Mesendoderm (in vitro differentiated cells): Measurements from ENCODE around the gene HAL.

ENCODE experiments used
- DNase-seq: peaks from one replicate; pipeline ENCODE4 v3.0.0; 2013
- H2AK5ac ChIP-seq: 2 replicates; pipeline ENCODE4 v1.6.1; 2013; ENCODE audit warnings: low read length, inconsistent platforms
- H2BK120ac ChIP-seq: 2 replicates; pipeline ENCODE4 v1.6.1; 2013; ENCODE audit warnings: low read depth, mild to moderate bottlenecking, low read length, moderate library complexity, mixed read lengths
- H2BK15ac ChIP-seq: replicated peaks from 2 replicates; pipeline ENCODE4 v1.6.1; 2013; ENCODE audit warnings: low read depth, mild to moderate bottlenecking, moderate library complexity
- H2BK5ac ChIP-seq: 2 replicates; pipeline ENCODE4 v1.6.1; 2013; ENCODE audit warnings: low read length, inconsistent platforms
- H3K18ac ChIP-seq: 2 replicates; pipeline ENCODE4 v1.6.1; 2013; ENCODE audit warnings: mild to moderate bottlenecking, low read length, mixed read lengths
- H3K23ac ChIP-seq: one replicate; pipeline ENCODE4 v1.6.1; 2013; ENCODE audit warnings: low read length
- H3K27ac ChIP-seq: 2 replicates; pipeline ENCODE4 v1.5.1; 2013; ENCODE audit warnings: low read depth, mild to moderate bottlenecking, inconsistent platforms, low read length, moderate library complexity
- H3K27me3 ChIP-seq: 2 replicates; pipeline ENCODE4 v1.6.1; 2013; ENCODE audit warnings: low read length, control low read depth, mild to moderate bottlenecking, inconsistent platforms; ENCODE audit not compliant: insufficient read depth, poor library complexity
- H3K36me3 ChIP-seq: 2 replicates; pipeline ENCODE4 v1.6.1; 2013; ENCODE audit warnings: low read length, inconsistent platforms; ENCODE audit not compliant: control insufficient read depth, insufficient read depth
- H3K4ac ChIP-seq: one replicate; pipeline ENCODE4 v1.6.1; 2013; ENCODE audit warnings: low read depth, mild to moderate bottlenecking, low read length, moderate library complexity
- H3K4me1 ChIP-seq: 2 replicates; pipeline ENCODE4 v1.6.1; 2013; ENCODE audit warnings: low read depth, low read length, inconsistent platforms; ENCODE audit not compliant: control insufficient read depth
- H3K4me2 ChIP-seq: 2 replicates; pipeline ENCODE4 v1.6.1; 2013; ENCODE audit warnings: low read length
- H3K4me3 ChIP-seq: 2 replicates; pipeline ENCODE4 v1.5.1; 2013; ENCODE audit warnings: mild to moderate bottlenecking, low read length
- H3K56ac ChIP-seq: one replicate; pipeline ENCODE4 v1.6.1; 2013; ENCODE audit warnings: low read length
- H3K79me1 ChIP-seq: 2 replicates; pipeline ENCODE4 v1.6.1; 2013; ENCODE audit warnings: low read length, inconsistent platforms
- H3K79me2 ChIP-seq: 2 replicates; pipeline ENCODE4 v1.6.1; 2013; ENCODE audit warnings: mild to moderate bottlenecking, low read length; ENCODE audit not compliant: control insufficient read depth, insufficient read depth
- H3K9ac ChIP-seq: 2 replicates; pipeline ENCODE4 v1.6.1; 2013; ENCODE audit warnings: low read length, inconsistent platforms
- H4K5ac ChIP-seq: one replicate; pipeline ENCODE4 v1.6.1; 2013; ENCODE audit warnings: low read length
- H4K8ac ChIP-seq: one replicate; pipeline ENCODE4 v1.6.1; 2013; ENCODE audit warnings: low read depth, mild to moderate bottlenecking, control low read depth, low read length, moderate library complexity
- WGBS: extraction: QIAGEN DNeasy Blood & Tissue Kit; methylation state at CpG from one replicate; pipeline ENCODE4 v1.1.7; 2013; ENCODE audit warnings: low lambda C conversion rate, missing lambda C conversion rate; ENCODE audit not compliant: insufficient coverage; ENCODE audit errors: extremely low coverage; 5-methylcytosine and 5-hydroxymethylcytosine counted together

The HAL gene

DNA sequence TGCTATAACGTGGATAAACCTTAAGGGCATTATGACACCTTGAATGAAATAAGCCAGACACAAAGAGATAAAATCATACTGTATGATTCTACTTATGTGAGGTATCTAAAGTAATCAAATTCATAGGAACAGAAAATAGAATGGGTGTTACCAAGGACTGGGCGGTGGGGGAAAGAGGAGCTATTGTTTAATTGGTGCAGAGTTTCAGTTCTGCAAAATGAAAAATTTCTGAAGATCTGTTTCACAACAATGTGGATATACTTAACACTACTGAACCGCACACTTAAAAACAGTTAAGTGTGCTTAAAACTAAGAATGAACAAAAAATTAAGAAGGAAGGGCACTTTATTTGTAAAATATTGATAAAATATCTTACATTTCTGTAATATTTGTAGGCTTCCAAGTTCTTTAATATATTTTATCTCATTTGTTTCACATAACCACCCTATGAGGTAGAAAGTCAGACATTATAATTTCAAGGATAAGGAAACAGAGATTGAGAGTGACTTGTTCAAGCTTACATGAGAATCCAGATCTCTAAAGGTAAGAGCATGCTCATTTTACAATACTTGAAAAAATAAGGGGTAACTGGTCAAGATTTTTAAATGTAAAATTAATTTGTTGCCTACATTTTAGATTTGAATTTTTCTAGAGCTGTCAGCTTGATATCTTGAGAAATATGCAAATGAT, 24.3 kb upstream of the HAL start:
- Histone ChIP-seq H3K56ac (no peak overlapping the region), H2BK120ac (no peak overlapping the region), H2BK5ac (no peak overlapping the region), H2AK5ac (no peak overlapping the region), H3K4me3 (no peak overlapping the region), H3K4me2 (no peak overlapping the region), H3K27me3 (no peaks in the 10 kb centered on the region), H3K23ac (no peak overlapping the region), H3K4me1 (no peaks in the 10 kb centered on the region), H3K4ac (no peak overlapping the region), H3K27ac (no peak overlapping the region), H3K18ac (no peak overlapping the region), H4K5ac (no peak overlapping the region), H3K79me1 (no peaks in the 10 kb centered on the region), H4K8ac (no peak overlapping the region), H3K79me2 (no peaks in the 10 kb centered on the region), H2BK15ac (no peak overlapping the region), H3K9ac (no peak overlapping the region), H3K36me3 (no peaks in the 10 kb centered on the region)
- DNase-seq: no peak
- WGBS: no CpG with 5 or more reads among the region's 3 CpGs

DNA sequence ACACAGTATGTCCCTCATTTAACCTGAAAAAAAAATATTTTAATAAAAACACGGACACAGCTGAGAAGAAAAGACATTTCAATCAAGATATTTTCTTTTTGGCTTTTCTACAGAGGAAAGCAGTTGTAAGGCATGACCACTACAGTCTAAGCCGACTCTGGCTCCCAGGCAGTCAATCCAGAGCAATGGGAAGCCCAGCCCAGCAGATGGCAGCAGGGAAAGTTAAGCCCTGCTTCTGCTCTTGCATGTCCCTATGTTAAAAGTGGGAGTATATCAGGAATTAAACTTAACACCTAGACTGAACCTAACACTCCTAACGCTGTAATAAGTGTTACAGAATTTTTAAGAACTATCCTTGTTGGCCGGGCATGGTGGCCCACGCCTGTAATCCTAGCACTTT, 19.5 kb upstream of the HAL start:
- Histone ChIP-seq H3K18ac (no peak overlapping the region), H3K23ac (no peak overlapping the region), H3K36me3 (peaks cover 3% of the 10 kb centered on the region), H3K4me3 (no peak overlapping the region), H3K27me3 (no peaks in the 10 kb centered on the region), H3K79me1 (no peaks in the 10 kb centered on the region), H3K4me1 (no peaks in the 10 kb centered on the region), H3K9ac (no peak overlapping the region), H2BK120ac (no peak overlapping the region), H4K8ac (no peak overlapping the region), H3K27ac (no peak overlapping the region), H3K4me2 (no peak overlapping the region), H2BK5ac (no peak overlapping the region), H3K4ac (no peak overlapping the region), H3K79me2 (no peaks in the 10 kb centered on the region), H3K56ac (no peak overlapping the region), H4K5ac (no peak overlapping the region), H2BK15ac (no peak overlapping the region), H2AK5ac (no peak overlapping the region)
- WGBS: no CpG with 5 or more reads among the region's 5 CpGs
- DNase-seq: peak; percentile 59

DNA sequence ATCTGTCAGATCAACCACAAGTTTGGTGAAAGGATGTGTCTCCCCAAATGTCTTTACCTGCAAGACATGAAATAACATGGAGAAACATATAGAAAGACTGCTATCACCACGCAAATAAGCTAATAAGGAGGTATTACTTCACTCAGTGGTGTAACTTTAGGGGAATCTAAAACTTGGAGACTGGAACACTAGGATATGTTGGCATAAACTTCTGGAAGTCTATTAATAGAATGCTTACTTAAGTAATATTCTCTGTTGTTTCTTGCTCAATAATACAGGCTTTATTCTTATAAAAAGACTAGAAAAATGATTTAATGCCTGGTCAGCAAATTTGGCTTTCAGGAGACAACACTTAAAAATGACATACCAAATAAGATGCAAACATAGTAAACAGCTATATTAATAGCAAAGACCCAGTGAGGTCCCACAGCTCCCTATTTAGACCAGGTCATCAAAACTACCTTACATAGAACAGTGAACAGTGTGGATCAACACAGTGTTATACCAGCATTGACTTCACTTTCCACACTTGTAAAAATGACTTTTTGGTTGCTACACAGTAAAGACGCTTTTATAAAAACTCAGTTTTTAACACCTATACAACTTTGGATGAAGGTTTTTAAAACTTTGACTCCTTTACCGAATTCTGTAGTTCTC, 18.9 kb upstream of the HAL start:
- H3K18ac ChIP-seq: no peak overlapping the region
- no peak overlapping the region for H3K9ac ChIP-seq
- H3K4me1 ChIP-seq: no peaks in the 10 kb centered on the region
- H3K36me3 ChIP-seq: peaks cover 3% of the 10 kb centered on the region
- no peak overlapping the region for H3K56ac ChIP-seq
- H2BK15ac ChIP-seq: no peak overlapping the region
- H2BK5ac ChIP-seq: no peak overlapping the region
- H3K79me2 ChIP-seq: no peaks in the 10 kb centered on the region
- no peak overlapping the region for H2BK120ac ChIP-seq
- no peak overlapping the region for H2AK5ac ChIP-seq
- DNase-seq: no peak
- H3K79me1 ChIP-seq: no peaks in the 10 kb centered on the region
- H3K23ac ChIP-seq: no peak overlapping the region
- H3K4me2 ChIP-seq: no peak overlapping the region
- H3K27ac ChIP-seq: no peak overlapping the region
- no peak overlapping the region for H3K4me3 ChIP-seq
- H4K5ac ChIP-seq: no peak overlapping the region
- no peak overlapping the region for H4K8ac ChIP-seq
- H3K27me3 ChIP-seq: no peaks in the 10 kb centered on the region
- WGBS: no CpG with 5 or more reads among the region's 3 CpGs
- no peak overlapping the region for H3K4ac ChIP-seq

DNA sequence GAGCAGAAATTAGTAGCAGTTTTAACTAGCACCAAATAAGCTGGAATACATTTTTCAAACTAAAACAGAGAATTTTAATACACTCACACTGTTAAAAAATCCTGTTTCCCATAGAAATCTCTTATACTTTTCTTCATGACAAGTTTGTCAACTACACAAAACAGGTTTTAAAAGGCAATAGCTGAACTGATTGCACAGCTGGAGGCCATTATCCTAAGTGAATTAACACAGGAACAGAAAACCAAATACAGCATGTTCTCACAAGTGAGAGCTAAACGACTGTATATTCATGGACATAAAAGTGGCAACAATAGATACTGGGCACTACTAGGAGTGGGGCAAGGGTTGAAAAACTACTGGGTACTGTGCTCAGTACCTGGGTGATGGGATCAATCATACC, 11.6 kb upstream of the HAL start:
- Histone ChIP-seq H3K4me2 (no peak overlapping the region), H3K18ac (no peak overlapping the region), H3K56ac (no peak overlapping the region), H2BK5ac (no peak overlapping the region), H3K4me1 (no peaks in the 10 kb centered on the region), H3K79me2 (no peaks in the 10 kb centered on the region), H3K9ac (no peak overlapping the region), H4K8ac (no peak overlapping the region), H3K79me1 (no peaks in the 10 kb centered on the region), H2AK5ac (no peak overlapping the region), H3K4me3 (no peak overlapping the region), H3K23ac (no peak overlapping the region), H3K4ac (no peak overlapping the region), H3K27me3 (no peaks in the 10 kb centered on the region), H4K5ac (no peak overlapping the region), H3K36me3 (peaks cover 3% of the 10 kb centered on the region), H2BK120ac (no peak overlapping the region), H2BK15ac (no peak overlapping the region), H3K27ac (no peak overlapping the region)
- no peak for DNase-seq
- no CpG with 5 or more reads among the region's 1 CpG for WGBS

DNA sequence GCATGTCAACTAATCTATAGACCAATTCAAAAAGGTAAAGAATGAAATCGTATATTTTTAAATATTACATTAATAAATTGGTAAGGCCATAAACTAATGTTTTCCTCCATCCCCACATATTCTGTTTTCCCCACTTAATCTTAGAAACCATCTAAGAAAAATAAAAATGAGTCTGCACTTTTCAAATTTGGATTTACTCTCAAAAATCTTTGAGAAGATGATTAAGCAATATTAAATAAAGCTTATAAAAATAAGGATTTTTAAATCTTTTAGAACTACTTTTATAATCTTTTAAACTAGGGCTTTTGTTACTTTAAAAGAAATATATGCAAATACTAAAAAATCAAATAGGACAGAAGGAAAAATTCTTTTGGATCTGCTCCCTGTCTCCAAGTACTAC, 10.6 kb upstream of the HAL start:
- no peak for DNase-seq
- Histone ChIP-seq H3K23ac (no peak overlapping the region), H3K56ac (no peak overlapping the region), H2BK15ac (no peak overlapping the region), H3K4me1 (no peaks in the 10 kb centered on the region), H3K36me3 (no peaks in the 10 kb centered on the region), H3K27me3 (no peaks in the 10 kb centered on the region), H3K27ac (no peak overlapping the region), H3K9ac (no peak overlapping the region), H3K4me3 (no peak overlapping the region), H4K8ac (no peak overlapping the region), H3K18ac (no peak overlapping the region), H3K4ac (no peak overlapping the region), H4K5ac (no peak overlapping the region), H3K79me2 (no peaks in the 10 kb centered on the region), H2AK5ac (no peak overlapping the region), H3K79me1 (no peaks in the 10 kb centered on the region), H2BK5ac (no peak overlapping the region), H3K4me2 (no peak overlapping the region), H2BK120ac (no peak overlapping the region)
- WGBS: no CpG with 5 or more reads among the region's 1 CpG

DNA sequence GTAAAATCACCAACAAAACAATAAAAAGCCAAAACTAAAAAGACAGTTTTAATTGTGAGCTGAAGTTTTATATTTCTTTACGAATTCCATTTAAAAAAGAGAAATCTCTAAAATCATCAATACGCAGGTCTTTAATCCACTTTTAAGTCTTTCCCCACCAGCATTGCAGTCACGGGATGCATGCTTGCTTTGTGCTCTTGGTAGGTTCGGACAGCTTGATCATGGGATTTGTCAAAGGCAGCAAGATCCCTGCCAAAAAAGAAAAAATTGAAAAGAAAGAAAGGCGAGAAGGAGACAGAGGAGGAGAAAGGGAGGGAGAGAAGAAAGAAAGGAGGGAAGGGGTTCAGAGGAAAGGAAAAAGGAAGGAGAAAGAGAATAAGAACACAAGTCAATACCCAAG, 4.7 kb upstream of the HAL start:
- H4K8ac ChIP-seq: no peak overlapping the region
- no peak for DNase-seq
- no peak overlapping the region for H2AK5ac ChIP-seq
- no peak overlapping the region for H3K23ac ChIP-seq
- no peak overlapping the region for H2BK120ac ChIP-seq
- no peak overlapping the region for H2BK5ac ChIP-seq
- H3K9ac ChIP-seq: no peak overlapping the region
- no peaks in the 10 kb centered on the region for H3K4me1 ChIP-seq
- H3K27me3 ChIP-seq: no peaks in the 10 kb centered on the region
- no peaks in the 10 kb centered on the region for H3K36me3 ChIP-seq
- H3K18ac ChIP-seq: no peak overlapping the region
- no peaks in the 10 kb centered on the region for H3K79me1 ChIP-seq
- no peak overlapping the region for H3K4me2 ChIP-seq
- no peak overlapping the region for H3K4me3 ChIP-seq
- no peaks in the 10 kb centered on the region for H3K79me2 ChIP-seq
- H2BK15ac ChIP-seq: no peak overlapping the region
- H4K5ac ChIP-seq: no peak overlapping the region
- no peak overlapping the region for H3K4ac ChIP-seq
- no peak overlapping the region for H3K56ac ChIP-seq
- H3K27ac ChIP-seq: no peak overlapping the region
- no CpG with 5 or more reads among the region's 5 CpGs for WGBS
